Stimulated activated CD4-positive, alpha-beta T cell treated with anti-CD3 and anti-CD28 coated beads, TNF-alpha, amount 100 ng/mL, for 48 hours (primary cell): ENCODE measurements around the gene FOXO3.
"Not testable (repeated sequence)": the region's sequence is repeated elsewhere in the genome, so short reads cannot be mapped to it uniquely, and the experiment has no call there.

Source experiments
- DNase-seq, 3 donors: peaks; one replicate each; pipeline ENCODE4 v3.0.0-alpha.2; 2020; ENCODE audit warnings: low read depth in 3 of 3

The FOXO3 gene

DNA sequence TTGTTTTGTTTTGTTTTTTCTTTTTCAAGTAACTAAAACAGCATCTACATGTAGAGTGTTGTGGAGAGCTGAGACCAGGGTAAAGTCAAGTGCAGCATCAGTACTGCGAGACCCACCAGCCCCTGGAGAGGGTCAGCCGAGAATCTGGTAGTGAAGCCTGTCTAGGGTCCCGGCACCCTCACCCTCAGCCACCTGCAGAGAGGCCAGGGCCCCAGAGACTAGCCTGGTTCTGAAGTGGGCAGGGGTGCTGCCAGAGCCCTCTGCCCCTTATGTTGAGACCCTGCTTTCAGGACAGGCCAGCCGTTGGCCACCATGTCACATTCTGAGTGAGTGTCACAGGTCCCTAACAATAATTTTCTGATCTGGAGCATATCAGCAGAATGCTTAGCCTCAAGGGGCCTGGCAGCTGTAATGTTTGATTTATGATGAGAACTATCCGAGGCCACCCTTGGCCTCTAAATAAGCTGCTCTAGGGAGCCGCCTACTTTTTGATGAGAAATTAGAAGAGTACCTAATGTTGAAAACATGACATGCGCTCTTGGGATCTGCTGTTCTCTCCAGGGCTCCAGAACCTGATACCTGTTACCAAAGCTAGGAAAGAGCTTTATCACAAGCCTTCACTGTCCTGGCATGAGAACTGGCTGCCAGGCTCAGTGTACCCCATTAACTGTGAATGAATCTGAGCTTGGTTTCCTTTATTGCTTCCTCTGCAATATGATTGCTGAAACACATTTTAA, 121.8 kb downstream of the FOXO3 start:
- DNase-seq = not testable (repeated sequence)

DNA sequence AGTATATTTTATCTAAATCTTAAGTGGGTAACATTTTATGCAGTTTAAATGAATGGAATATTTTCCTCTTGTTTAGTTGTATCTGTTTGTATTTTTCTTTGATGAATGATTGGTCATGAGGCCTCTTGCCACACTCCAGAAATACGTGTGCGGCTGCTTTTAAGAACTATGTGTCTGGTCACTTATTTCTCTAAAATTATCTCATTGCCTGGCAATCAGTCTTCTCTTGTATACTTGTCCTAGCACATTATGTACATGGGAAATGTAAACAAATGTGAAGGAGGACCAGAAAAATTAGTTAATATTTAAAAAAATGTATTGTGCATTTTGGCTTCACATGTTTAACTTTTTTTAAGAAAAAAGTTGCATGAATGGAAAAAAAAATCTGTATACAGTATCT, 123.3 kb downstream of the FOXO3 start:
- not testable (repeated sequence) for DNase-seq

DNA sequence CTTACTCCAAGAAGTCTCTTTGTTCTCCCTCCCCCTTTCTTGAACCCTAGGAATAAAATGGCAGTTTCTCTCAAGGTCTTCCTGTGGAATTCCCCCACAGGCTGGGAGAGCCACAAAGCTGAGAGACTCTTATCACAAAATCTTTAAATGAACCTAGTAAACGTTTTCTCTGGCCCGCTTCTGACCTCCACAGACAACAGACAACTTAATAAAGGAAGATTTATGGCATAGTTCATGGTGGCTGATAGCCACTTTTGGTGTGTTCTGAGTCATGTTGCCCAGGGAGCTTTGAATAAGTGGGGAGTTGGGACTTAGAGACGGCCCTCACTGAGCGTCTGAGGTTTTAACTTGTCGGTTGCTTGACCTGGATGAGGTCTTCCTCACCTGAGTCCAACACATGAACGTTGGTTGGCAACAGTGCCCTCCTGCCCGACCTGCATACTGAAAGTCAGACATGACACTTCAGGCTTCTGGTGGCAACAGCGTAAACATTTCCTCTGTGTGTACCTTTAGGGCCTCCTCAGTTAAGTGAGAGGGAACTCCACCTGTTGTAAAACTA, 124.1 kb downstream of the FOXO3 start:
- DNase-seq = no peak

DNA sequence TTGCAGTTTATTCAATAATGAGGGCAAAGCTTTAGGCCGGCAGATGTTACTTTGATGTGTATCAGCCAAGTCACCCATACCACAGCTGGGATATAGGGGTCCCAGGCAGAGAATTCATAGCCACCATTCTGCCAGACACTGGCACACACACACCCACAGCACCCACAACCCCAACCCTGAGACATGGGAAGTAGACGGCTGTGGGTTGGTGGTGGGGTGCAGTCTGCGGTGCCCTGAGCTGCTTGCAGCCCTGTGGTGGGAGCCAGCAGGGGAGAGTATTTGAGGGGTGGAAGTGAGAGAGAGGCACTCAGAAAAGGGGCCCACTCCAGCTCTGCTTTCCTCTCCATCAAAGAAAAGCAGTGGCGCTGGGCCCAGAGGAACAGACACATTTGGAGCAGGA, 125.3 kb downstream of the FOXO3 start:
- DNase-seq = no peak

DNA sequence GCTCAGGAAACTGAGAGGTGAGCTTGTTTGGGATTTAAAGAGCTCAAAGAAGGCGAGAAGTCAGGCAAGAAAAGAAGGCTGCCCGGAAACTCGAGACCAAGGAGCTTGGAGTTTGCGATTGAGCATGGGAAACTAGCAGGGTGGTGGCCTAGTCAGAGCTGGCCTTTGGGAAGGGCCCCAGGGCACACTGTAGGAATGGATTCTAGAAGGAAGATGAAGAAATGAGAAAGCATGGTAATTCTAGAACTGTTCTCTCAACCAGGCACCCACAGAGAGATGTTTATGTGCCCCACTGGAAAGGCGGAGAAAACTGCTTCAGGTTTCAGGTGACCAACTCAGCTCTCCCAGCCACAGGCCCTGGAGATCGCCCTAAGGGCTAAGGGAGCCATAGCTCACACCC, 126.2 kb downstream of the FOXO3 start:
- DNase-seq = no peak

DNA sequence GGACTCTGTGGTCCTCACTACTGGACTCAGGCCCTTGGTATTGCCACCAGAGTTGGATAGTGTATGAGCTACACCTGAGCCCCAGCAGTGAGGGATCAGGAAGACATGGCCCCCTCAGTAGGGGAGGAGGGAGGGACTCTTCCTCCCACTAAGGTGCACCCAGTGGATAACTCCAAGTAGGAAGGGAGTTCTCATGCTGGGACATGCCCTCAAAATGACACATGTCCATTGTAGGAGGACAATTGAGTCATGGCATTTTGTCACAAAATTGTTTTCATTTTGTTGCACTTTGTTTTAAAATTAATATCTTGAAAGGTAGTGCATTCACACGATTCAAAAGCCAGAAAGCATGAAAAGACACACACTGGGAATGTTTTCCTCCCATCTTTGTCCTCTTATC, 127.2 kb downstream of the FOXO3 start:
- no peak for DNase-seq

DNA sequence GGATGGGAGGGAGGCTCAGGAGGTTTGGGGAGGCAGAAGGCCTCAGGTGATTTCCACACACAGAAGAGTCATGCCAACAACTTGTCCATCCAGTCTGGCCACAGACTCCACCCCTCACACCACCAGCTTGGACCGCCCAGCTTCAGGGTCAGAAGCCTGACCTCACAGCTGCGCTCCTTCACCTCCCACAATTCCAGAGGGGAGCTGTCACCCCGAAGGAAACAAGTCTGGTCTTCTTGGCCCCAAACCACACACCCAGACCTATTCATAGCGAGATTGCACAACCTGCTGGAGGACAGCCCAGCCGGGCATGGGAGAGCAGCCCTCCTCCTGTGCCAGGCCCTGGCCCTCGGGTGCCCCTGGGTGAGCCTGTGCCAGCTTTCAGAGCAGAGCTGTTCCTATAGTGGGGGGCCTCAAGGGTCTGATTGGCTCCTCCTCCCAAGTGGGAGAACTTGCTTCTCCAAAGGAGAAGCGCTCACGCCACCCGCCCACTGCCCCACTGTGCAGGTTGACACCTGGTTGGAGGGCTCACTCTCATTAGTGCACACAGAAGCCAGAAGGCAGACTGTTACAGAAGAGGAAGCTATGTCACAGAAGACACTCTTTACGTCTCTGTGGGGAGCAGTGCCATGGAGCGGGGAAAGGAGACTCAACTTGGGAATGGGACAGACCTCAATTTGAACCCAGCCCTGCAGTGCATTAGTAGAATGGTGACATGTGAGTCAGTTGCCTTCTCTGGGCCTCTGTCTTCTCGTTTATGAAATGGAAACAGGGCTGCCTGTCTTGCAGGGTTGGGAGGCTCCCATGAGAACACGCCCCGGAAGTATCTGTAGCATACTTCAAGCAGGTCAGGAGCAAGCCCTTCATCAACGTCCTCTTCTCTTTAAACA, 128.8 kb downstream of the FOXO3 start:
- no peak for DNase-seq

DNA sequence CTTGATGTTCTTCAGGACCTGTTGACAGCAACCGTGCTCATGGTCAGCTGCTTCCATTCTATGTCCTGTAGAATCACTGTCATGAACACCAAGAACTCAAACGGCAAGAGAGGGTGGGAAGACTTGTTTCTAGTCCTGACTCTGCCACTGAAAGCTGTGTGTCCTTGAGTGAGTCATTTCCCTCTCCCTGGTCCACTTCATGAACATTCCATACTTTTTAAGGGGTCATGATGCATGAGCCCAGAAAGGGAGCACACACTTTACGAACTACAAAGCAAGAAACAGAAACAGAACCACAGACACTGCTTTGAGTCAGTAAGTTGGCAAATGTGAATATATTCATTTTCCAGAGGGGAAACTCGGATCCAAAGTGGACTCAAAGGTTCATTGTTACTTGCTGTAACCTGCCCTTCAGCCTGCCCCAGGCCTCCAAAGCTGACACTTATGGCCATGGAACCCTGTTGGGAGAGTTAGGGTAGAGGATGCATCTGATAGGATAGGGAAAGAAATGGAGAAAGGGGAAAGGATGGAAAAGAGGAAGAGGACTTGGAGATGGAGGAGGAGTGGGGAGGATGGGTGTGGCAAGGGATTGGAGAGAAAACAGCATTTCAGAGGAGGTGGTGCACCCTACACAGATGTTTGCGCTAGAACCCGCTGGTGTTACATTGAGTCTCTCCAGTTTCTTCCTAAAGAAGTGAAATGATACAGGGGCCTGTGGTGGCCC, 129.8 kb downstream of the FOXO3 start:
- no peak for DNase-seq

DNA sequence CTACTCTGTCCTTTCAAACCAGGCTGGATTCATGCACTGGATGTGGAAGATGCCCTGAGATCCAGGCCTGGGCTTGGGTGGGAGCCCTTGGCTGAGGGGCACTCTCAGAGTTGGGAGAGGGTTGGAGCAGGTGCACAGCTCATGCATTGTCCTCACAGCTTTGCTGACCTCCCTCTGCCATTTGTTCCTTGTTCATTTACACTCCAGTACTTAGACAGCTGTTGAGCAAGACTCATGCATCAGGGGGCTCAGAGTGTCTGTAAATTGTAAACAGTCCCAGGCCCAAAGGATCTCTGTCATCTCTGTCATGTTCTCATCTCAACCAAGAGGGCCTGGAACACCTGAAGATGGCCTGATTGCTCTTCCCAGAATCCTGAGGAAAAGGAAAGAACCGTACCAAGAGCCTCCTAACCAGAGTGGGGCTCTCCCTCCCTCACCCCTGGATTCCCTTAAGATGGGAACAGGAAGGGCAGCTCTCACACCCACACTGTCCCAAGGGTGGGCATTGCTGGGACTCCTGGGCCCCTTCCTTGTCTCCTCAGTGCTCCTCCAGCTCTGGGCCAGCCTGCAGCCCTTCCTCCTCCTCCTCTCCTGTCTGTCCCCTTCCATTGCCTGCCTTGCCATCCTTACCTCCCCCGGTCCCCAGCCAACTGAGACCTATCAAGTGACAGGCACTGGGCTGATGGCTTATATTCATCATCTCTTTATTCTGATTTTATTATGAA, 132.9 kb downstream of the FOXO3 start:
- DNase-seq = no peak

DNA sequence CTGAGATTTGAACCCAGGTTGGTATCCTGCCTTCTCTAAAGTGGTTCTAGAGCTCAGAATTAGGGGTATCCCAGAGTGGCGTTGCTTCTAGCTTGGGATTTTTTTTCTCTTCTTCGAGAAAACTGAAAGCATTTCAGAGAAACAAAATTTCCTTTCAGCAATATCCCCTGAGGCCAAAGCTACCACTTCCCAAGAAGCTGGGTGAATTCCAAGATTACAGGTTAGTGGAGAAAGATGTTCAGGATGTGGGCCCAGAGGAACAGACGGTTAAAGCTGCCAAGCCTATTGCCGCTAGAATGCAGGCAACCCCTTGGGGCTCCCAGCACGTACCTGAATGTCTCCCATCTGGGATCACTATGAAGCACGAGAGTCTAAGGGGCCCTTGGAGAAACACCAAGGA, 134.1 kb downstream of the FOXO3 start:
- no peak for DNase-seq

DNA sequence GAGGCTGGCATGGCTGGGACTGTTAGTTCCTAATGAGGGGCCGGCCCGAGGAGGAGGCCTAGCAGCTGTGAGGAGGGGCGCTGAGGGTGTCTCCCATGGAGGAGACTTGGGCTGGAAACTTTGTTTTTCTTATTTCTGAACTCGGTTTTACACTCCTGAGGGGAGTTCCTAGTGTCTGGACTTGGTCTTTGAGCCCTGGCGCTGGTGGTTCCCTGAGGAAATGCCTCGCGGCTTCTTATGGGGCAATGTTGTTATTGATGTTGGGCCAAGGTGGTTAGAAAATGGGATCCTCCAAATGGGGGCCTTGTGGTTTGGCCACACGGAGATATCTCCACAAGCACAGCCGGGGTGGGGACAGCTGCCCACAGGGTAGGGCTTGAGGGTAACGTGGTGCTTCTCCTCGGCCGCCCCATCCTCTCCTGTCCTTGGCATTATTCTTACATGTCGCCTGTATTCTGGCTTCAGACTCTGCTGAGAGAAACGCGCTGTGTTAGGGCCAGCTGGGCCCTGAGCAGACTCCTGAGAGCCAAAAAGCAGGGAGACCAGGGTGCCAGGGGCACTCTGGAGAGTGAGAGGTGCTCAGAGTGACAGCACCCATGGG, 136.9 kb downstream of the FOXO3 start:
- DNase-seq = no peak

DNA sequence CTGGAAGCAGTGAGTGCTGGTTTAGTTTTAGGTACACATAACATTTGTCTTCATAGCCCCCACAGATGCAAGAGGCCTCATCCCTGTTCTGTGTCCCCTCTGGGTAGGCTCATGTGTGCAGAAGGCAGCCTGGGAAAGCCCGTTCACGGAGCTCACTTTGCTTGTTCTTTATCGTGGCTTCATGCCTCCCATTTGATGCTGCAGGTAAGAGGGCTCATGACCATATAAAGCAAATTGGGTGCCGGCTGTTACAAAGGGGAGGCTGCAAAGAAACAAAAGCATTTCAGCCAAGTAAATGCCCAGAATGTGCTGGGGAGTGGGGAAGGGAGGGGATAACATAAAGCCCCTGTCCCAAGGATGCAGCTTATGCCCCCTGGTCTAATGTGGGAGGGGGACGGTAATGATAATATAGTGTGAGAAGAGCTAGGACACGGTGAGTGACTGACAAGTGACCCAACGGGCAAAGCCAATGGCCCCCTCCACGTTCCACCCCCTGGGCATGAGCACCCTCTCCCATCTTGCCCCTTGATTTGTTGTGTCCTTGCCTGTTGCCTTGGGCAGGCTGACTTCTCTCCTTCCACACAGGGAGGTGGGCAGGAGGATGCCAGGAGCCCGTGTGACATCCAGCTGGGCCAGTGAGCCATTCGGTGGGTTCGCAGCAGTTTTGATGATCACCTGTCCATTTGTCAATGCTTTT, 138.0 kb downstream of the FOXO3 start:
- no peak for DNase-seq

DNA sequence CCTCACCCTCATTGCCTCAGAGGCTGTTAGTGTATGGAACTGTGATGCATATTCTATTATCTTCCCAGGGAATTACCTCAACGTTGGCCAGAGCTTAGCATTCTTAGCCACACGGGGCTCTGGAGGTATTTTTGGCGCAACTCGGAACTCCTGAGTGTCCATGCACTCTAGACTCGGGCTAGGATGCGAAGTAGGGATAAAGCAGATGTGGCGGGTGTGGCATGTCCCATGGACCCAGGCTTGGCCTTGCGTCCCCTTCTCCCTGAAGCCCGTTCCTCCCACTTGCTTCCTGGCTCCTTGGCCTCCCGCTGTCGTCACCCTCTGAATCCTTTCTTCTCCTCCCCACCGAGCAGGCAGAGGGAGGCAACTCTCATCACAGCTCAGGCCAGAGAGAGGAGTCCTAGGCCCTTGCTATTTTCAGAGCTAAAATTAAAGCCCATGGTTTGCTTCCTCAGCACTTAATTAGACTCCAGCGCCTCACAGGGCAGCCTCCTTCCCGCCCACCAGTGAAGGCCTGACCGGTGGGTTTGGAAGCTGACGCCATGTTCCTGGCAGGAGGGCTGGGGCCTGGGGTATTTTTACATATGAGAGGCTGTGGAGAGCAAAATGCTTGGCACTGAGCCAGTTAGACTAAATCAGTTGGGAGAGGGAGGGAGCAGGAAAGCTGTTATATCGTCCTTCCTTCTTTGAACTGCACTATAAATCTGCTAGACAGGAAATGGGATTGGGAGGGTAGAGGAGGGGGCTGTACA, 138.7 kb downstream of the FOXO3 start:
- DNase-seq = no peak

DNA sequence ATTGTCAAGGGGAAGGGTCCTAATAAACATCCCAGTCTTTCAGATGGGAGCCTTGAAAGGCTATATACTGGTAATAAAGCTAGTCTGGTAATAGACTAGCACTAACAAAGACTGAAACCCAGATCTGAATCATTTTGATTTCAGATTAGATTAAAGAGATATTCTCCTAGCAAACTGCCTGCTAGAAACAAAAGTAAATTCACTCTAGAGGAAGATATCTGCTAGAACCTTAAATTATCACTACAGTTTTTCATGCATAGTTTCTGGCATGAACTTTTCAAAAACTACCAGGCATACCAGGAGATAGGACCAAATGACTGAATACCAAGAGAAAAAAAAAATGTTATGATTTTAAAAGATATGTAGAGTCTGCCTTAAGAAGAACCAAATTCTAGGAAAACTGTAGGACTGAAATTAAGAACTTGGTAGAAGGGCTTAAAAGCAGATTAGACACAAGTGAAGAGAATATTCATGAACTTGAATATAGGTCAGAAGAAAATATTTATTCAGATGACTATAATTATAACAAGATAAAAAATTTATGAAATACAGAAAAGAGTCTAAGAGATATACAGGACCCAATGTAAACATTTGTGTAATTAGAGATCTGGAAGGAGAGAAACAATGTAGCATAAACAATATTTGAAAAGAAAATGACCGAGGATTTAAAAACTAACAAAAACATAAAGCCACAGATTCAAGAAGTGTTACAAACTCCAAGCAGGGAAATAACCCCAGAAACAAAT, 141.6 kb downstream of the FOXO3 start:
- DNase-seq = no peak

DNA sequence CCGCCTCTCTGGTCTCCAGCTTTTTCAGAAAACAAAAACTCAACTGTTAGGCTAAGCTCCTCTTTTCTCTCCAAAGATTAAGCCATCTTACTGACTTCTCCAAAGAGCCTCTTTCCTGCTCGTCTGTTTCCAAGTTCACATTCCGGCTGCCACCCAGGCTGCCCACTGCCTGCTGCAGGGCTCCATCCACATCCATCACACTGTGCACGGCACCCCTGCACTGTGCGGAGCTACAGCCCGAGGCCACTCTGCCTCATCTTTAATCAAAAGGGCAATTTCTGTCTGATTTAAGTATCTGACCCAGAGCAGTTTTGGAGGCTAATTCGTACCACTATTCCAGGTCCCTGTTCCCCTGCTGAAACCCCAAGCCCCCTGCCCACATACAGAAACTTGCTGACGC, 145.9 kb downstream of the FOXO3 start:
- DNase-seq = no peak

DNA sequence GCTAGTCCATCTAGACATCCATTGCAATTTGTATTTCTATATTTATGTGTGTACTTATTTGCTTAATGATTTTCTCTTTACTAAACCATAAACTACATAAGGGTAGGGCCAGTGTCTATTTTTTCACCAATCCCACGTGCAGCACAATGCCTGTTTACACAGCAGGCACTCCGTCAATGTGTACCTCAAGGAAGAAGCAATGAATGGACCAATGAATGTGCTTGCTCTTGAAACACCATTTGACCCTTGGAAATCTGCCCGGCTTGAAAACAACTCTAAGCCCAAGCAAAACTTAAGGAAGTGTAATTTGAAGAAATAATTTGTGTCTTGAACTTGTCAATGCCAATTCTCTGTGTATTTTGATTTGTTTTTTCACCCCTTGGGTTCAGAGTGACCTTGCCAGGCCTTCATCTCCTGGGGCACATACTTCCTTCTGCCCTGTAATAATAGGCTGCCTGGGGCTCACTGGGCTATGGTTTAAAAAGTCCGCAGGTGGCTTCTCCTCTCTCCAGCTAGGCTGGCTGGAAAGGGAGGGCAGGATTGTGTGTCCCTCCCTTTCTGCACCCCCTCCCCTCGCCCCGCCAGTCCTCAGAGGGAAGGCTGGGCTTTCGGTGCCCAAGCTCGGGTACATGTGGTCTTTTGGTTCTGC, 146.7 kb downstream of the FOXO3 start:
- DNase-seq = no peak

DNA sequence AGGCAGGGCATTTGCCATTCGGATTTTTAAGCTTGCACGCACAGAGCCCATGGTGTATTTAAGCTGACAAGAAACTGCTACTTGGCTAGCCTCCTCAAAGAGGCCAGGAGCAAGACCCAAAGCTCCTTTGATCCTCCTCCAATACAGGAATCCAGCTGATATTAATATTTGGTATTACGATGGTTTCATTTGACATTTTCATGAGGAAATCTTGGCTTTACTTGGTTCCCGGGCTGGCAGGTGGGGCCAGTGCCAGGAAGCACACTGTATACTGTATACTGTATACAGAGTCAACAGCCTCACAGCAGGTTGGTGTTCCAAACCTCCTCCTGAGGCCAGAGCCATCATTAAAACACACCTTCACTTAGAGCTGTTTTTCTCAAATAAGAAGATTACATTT, 149.3 kb downstream of the FOXO3 start:
- DNase-seq = no peak

DNA sequence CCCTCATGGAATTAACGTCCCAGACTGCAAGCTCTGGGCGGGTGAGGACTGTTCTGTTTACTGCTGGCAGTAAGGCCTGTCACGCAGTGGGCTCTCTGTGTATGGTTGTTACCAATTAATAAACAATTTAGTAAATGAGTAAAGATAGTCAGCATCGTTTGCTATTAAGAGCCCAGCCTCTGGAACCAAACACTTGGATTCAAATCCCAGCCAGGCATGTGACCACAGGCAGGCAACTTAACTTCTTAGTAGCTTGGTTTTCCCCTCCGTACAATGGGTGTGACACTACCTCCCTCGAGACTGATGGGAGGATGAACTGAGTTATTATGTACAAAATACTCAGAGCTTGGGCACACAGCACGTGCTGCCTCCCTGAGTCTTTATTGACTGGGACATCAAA, 149.8 kb downstream of the FOXO3 start:
- DNase-seq = no peak

DNA sequence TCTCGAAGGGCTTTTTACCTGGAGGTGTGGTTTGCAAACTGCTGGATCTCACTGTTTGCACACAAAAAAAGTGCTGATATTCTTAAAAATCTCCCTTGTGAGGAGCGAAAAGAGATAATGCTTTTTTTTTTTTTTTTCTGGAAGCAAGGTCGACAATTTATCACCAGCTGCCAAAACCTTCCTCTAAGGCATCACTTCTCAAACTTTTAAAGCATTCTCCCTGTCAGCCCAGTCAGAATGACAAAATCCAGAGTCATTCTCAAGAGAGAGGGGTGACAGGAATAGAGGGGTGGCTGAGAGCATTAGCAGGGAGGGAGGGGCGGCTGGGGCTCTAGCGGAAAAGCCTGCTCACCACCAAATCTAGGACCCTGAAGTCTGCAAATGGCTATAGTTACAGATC, 150.4 kb downstream of the FOXO3 start:
- DNase-seq = no peak
